GM12892 (cell line): ENCODE results near the gene ATXN7L3.

Experiments
- POLR2A ChIP-seq: IDR thresholded peaks from 2 replicates; pipeline ENCODE4 v1.6.1; 2011; ENCODE audit warnings: low read depth, low read length, control low read depth
- POLR2AphosphoS5 ChIP-seq: IDR thresholded peaks from 2 replicates; pipeline ENCODE4 v1.6.1; 2011; ENCODE audit warnings: low read depth, low read length, control low read depth

DNA sequence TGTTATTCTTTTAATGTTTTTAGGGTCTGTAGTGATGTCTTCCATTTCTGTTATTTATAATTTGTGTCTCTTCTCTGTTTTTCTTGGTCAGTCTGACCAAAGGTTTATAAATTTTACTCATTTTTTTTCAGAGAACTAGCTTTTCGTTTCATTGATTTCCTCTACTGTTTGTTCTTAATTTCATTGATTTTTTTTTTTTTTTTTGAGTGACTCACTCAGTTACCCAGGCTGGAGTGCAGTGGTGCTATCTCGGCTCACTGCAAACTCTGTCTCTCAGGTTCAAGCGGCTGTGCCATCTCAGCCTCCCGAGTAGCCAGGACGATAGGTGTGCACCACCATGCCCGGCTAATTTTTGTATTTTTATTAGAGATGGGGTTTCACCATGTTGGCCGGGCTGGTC is 32.4 kb upstream of the ATXN7L3 start:
- TF ChIP-seq POLR2A (no peak), POLR2AphosphoS5 (no peak)
